GM21723 (cell line): ENCODE measurements around the gene COL23A1.
"Not testable (repeated sequence)": the region's sequence is repeated elsewhere in the genome, so short reads cannot be mapped to it uniquely, and the experiment has no call there.

Experiments used
- ATAC-seq: cut with Tn5 transposase; IDR thresholded peaks from one replicate; pipeline ENCODE4 v1.9.1; 2021; ENCODE audit warnings: mild to moderate bottlenecking, moderate library complexity; ENCODE audit not compliant: unreplicated experiment

Gene COL23A1

GRCh38 chr5:178259623-178260536, 330.3 kb downstream of the COL23A1 start:
- ATAC-seq: no peak

DNA sequence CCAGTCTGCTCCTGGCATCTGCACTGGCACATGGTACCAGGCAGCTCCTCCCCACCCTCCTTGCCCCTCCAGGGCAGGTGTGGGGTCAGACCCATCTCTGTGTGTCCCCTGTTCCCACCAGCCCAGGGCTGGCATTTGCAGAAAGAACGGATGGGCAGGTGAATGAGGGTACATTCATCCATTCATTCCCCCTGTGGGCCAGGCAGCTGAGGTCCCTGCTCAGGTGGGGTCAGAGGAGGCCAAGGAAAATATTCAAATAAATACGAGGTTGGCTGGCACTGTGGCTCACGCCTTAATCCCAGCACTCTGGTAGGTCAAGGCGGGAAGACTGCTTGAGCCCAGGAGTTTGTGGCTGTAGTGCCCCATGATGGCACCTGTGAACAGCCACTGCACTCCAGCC, 332.5 kb downstream of the COL23A1 start:
- ATAC-seq: no peak

DNA sequence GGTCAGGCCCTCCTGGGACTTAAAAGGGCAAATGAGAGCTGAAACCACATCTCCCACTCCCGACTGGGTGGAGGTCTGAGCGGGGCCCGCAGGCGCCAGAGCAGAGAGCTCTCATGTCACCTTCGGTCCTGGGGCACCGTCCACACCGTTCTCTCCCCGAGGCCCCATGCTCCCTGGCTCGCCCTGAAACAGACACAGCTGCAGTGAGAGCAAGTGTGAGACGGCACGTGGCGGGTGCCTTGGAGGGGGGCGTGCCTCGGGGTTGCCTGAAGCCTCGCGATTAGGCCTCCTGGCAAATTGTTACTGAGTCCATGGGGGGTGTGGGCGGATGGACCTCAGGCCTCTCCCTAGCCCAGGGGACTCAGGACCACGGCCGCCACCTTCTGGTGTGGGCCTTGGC, 333.4 kb downstream of the COL23A1 start:
- ATAC-seq: no peak

GRCh38 chr5:178253632-178254031, 336.6 kb downstream of the COL23A1 start:
- not testable (repeated sequence) for ATAC-seq

- ATAC-seq: no peak
Measured at GRCh38 chr5:178252258-178252657, 337.9 kb downstream of the COL23A1 start.

DNA sequence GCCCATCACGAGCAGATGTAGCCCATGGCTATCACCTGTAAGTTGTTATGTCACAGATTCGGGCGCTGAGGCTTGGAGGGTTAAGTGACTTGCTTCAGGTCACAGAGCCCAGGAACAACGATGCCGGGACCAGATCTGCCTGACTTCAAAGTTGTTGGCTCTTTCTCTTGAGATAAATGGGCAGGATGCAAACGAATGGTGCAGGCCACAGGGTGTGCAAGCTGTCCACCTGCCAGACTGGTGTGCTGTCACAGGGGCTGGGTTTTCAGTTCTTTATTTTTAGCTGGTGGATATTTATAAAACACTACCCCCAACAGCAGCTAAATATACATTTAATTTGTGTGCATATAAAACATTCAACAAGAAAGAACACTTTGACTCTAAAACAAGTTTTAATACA, 339.9 kb downstream of the COL23A1 start:
- ATAC-seq: no peak

GRCh38 chr5:178249191-178249989, 340.8 kb downstream of the COL23A1 start:
- ATAC-seq: no peak

- no peak for ATAC-seq
Measured at GRCh38 chr5:178248750-178249149, 341.4 kb downstream of the COL23A1 start.

DNA sequence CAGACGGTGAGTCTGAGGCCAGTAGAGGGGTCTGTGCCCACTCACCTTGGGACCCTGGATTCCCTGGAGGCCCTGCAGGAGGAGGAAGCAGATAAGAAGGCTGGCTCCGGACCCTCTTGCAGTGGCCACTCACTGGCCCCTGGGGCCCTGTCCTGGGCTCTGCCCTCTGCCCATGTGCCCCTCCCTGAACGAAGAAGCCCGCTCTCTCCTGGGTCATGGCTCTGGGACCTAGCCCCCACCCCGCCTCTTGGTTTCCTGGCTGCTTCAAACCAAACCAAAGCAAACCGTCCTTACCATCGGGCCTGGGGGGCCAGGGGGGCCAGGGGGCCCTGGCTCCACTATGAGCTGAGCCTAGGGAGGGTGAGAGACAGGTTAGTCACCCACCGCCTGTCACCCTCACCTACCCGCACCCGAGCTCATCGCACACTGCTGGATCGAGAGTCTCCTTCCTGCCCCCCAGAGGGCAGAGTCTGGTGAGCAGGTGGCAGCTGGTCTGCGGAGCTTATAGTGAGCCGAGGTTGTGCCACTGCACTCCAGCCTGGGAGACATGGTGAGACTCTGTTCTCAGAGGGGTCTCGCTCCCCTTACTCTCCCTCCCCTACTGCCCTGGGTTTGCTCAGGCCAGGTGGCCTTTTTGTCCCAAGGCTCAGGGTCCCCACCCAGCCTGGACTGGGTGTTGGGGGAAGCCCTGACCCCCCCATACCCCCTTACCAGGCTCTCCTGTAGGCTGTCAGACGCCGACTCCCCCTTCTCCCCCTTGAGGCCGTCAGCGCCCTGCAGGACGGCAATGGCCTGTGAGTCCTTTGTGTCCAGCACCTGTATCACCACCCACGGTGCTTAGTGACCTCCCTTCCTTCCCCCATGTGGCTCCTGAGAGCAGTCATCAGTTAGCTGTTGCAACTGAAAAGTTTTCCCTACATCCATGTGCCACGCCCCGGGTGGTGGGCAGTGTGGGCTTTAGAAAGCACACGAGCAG, 342.4 kb downstream of the COL23A1 start:
- no peak for ATAC-seq

DNA sequence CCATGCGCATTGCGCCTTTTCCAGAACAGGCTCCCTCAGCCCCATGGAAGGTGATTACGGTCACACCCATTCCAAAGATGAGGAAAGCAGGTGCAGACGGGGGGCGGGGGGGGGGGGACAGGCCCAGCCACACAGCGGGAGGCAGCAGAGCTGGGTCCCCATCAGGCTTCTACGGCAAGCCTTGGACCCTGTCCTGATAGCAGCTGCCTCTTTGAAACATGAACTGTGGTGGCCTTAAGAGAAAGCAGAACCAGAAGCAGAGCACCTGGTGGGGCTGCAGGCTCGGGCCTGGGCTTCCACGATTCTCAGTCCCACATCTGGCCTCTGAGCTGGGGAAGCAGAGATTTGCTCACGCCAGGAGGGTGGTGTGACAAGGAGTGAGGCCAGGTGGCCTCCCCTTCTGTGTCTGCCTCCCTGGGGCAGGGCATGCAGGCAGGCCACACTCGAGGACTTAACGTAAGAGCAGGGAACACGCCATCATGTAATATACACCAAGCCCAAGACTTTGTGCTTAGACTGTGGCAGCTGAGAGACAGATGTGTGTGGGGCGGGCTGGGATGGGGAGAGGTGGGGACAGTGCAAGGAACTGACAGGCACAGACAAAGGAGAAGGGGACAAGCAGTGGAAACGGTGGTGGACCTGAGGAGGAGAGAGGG, 343.4 kb downstream of the COL23A1 start:
- ATAC-seq: no peak

- no peak for ATAC-seq
Measured at GRCh38 chr5:178245389-178245788, 344.8 kb downstream of the COL23A1 start.

DNA sequence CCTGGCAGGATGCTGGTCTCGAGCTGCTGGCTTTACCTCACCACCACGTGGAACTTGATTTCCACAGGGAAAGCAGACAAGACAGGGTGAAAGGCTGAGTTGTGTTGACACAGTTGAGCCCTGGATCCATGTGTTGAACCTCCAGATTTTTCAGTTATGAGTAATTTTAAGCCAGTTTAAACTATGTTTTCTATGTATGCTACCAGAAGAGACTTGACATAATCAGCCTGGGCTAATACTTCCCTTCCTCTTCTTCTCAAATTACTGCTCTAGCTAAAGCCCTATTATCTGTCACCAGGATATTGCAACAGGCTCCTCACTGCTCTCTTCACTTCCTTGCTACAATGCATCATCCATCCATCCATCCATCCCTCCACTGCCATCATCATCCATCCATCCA, 345.6 kb downstream of the COL23A1 start:
- ATAC-seq: no peak

DNA sequence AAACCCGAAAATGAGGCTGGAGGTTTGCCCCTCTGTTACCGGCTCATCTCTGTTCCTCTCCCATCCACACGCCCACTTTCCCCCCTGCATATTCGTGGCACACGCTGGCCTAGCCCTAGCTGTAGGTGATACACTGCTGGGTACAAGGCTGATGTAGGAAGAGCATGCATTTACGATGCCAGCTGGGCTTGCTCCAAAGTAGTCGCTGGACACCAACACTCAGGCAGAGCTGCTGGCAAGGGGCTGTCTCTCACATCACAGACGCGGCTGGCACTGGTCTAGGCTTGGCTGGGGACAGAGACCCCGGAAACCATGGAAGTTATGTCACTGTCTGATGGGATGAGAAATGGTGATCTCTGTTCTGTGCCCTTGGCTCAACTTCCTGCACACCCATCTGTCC, 347.8 kb downstream of the COL23A1 start:
- no peak for ATAC-seq

- no peak for ATAC-seq
Measured at GRCh38 chr5:178241688-178242231, 348.4 kb downstream of the COL23A1 start.

DNA sequence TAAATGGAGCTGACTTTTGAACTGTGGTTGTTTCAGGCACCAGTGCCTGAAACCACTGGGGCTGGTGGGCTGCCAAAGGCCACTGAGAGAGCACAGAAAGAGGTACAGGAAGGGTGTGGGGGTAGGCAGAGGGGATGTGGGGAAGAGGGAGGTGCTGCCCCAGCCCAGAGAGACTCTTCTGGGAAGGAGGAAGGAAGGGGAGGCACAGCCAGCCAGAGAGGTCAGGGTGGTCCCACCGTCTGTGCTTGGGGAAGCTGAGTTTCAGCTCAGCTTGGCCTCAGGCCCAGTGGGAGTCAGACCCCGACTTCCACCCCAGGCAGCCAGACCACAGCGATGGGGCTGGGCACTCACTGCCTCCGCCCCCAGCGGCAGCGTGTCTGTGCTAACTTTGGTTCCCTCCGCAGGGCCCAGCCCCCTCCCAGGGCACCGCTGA, 348.9 kb downstream of the COL23A1 start:
- ATAC-seq: no peak

DNA sequence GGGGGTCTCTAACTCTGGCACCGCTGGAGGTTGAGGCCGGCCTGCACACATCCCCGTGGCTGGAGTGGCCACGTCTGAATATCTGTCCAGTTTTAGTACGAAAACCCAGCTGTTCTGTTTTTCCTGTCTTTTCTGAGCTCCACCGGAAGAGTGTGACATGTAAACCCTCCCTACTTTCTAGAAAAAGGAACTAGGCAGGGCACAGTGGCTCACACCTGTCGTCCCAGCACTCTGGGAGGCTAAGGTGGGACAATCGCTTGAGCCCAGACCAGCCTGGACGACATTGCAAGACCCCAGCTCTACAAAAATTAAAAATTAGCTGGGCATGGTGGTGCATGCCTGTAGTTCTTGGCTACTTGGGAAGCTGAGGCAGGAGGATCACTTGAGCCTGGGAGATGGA, 349.4 kb downstream of the COL23A1 start:
- no peak for ATAC-seq

- no peak for ATAC-seq
Measured at GRCh38 chr5:178240341-178240741, 349.9 kb downstream of the COL23A1 start.

GRCh38 chr5:178239626-178240301, 350.4 kb downstream of the COL23A1 start:
- not testable (repeated sequence) for ATAC-seq
